ENCODE results near the gene CYB5RL.

GRCh38 chr1:54234284-54234683, 34.5 kb upstream of the CYB5RL start:
- TF ChIP-seq TCF12 (IDR thresholded peaks at IDR 0.05) (no peak), CTCF (IDR thresholded peaks at IDR 0.05) (no peak), EZH2phosphoT487 (IDR thresholded peaks at IDR 0.05; ENCODE audit: borderline replicate concordance, low read depth) (no peak), REST (IDR thresholded peaks at IDR 0.05; ENCODE audit: low read depth, low read length) (no peak)

Data from SK-N-SH (cell line).